ENCODE measurements around the gene PRAMEF33.
"Not testable (repeated sequence)": the region's sequence is repeated elsewhere in the genome, so short reads cannot be mapped to it uniquely, and the experiment has no call there.

PRAMEF33 gene

GRCh38 chr1:13303239-13303638 is at the start of gene PRAMEF33:
TSS of gene PRAMEF33 (plus strand) at chr1:13303539. CDS start at chr1:13305955, 2,416 bp downstream.
- not testable (repeated sequence) for DNase-seq

- not testable (repeated sequence) for DNase-seq
These were observed 49.4 kb upstream of the PRAMEF33 start, which contains the start of gene PRAMEF5 for GRCh38 chr1:13253898-13254297. TSS of gene PRAMEF5 (plus strand) at chr1:13254198. CDS start at chr1:13259269, 5,071 bp downstream.

- DNase-seq: not testable (repeated sequence)
These were observed 38.2 kb upstream of the PRAMEF33 start for GRCh38 chr1:13265124-13265523.

- DNase-seq: peak; percentile 2
These were observed 26.3 kb upstream of the PRAMEF33 start for GRCh38 chr1:13277016-13277415.

GRCh38 chr1:13279617-13280016 is 23.7 kb upstream of the PRAMEF33 start:
- DNase-seq: peak; percentile 16

GRCh38 chr1:13285037-13285436 is 18.3 kb upstream of the PRAMEF33 start, which contains the start of gene PRAMEF8:
TSS of gene PRAMEF8 (minus strand) at chr1:13285137. CDS start at chr1:13284091, 1,046 bp downstream.
- DNase-seq: not testable (repeated sequence)

GRCh38 chr1:13289030-13289429 is 14.3 kb upstream of the PRAMEF33 start:
- peak; percentile 2 for DNase-seq

GRCh38 chr1:13297216-13297931 is 6.0 kb upstream of the PRAMEF33 start:
- DNase-seq: not testable (repeated sequence)

GRCh38 chr1:13298699-13299098 is 4.6 kb upstream of the PRAMEF33 start:
- not testable (repeated sequence) for DNase-seq

- not testable (repeated sequence) for DNase-seq
These were observed 1.1 kb upstream of the PRAMEF33 start for GRCh38 chr1:13302197-13302596.

- not testable (repeated sequence) for DNase-seq
These were observed 11.9 kb downstream of the PRAMEF33 start, which contains the start of gene PRAMEF15 for GRCh38 chr1:13315281-13315680. TSS of gene PRAMEF15 (plus strand) at chr1:13315581. CDS start at chr1:13318408, 2,827 bp downstream.

- not testable (repeated sequence) for DNase-seq
These were observed 39.2 kb downstream of the PRAMEF33 start for GRCh38 chr1:13342496-13342895.

- DNase-seq: not testable (repeated sequence)
These were observed 43.7 kb downstream of the PRAMEF33 start, which contains the start of gene PRAMEF14 for GRCh38 chr1:13347034-13347433. TSS of gene PRAMEF14 (minus strand) at chr1:13347134. CDS start at chr1:13345314, 1,820 bp downstream.

GRCh38 chr1:13353476-13353875 is 50.1 kb downstream of the PRAMEF33 start:
- DNase-seq: not testable (repeated sequence)

- not testable (repeated sequence) for DNase-seq
These were observed 51.1 kb downstream of the PRAMEF33 start for GRCh38 chr1:13354475-13354874.

- peak; percentile 83 for DNase-seq
These were observed 53.4 kb downstream of the PRAMEF33 start for GRCh38 chr1:13356774-13357173.

Measured in RPMI8226 (cell line).